Esophagus muscularis mucosa (tissue), 3 donors: ENCODE results near the gene CLCF1.

Experiments
- CTCF ChIP-seq, 3 experiments: fragments of 200-600 bp in 2 of 3; fragments of 450-650 bp in 1 of 3; sonication (generic) in 2 of 3; IDR thresholded peaks; one replicate each; pipeline ENCODE4 v1.5.1; 2017 to 2019; ENCODE audit warnings: antibody characterized with exemption in 3 of 3, mild to moderate bottlenecking in 2 of 3, moderate library complexity in 1 of 3
- POLR2A ChIP-seq: fragments of 450-650 bp; IDR thresholded peaks from one replicate; pipeline ENCODE4 v1.6.1; 2017; ENCODE audit warnings: antibody characterized with exemption, moderate library complexity, mild to moderate bottlenecking, low read depth

DNA sequence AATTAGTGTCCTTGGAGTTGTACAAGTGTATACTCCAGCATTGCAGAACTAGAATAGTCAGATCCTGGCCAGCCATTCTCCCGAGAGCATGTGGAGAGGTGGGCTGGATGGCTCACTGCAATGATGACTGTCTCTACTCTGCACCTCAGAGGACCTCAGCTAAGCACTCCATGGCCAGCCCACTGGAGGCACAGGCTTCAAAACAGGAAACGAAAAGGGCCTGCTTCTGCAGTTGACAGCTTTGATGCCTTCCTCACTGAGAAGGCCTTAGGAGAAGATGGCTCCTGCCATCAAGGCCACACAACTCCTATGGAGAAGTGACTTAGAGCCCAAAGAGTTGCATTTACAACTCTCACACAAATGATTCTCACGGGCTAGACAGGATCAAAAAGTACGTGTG lies 29.1 kb downstream of the CLCF1 start:
- no peak for TF ChIP-seq POLR2A
- no peak for TF ChIP-seq CTCF (IDR thresholded peaks at IDR 0.05)
